Dendritic cell treated with granulocyte-macrophage colony-stimulating factor and Interleukin-4, amounts not matched to agents 40 ng/mL and 50 ng/mL, for 4 days (primary cell): ENCODE results near the gene IL17A.

Source experiments
- H3K27ac Mint-ChIP-seq: one replicate; pipeline ENCODE4 v1.8.0; 2022; ENCODE audit warnings: mild to moderate bottlenecking, mixed read lengths
- H3K27me3 Mint-ChIP-seq: one replicate; pipeline ENCODE4 v1.8.0; 2022; ENCODE audit warnings: mild to moderate bottlenecking, mixed read lengths
- H3K36me3 Mint-ChIP-seq: one replicate; pipeline ENCODE4 v1.8.0; 2022; ENCODE audit warnings: low read depth, mixed read lengths
- H3K4me1 Mint-ChIP-seq: one replicate; pipeline ENCODE4 v1.8.0; 2022; ENCODE audit warnings: low read depth, mixed read lengths
- H3K4me3 Mint-ChIP-seq: one replicate; pipeline ENCODE4 v1.8.0; 2022; ENCODE audit warnings: mild to moderate bottlenecking, moderate library complexity, mixed read lengths
- H3K9me3 Mint-ChIP-seq: one replicate; pipeline ENCODE4 v1.8.0; 2022; ENCODE audit warnings: mixed read lengths
- intact Hi-C: fragments of 100-400 bp; cut with micrococcal nuclease; formaldehyde crosslinking; loops from one replicate; pipeline ENCODE4 v1.15.0; 2022

Gene IL17A

DNA sequence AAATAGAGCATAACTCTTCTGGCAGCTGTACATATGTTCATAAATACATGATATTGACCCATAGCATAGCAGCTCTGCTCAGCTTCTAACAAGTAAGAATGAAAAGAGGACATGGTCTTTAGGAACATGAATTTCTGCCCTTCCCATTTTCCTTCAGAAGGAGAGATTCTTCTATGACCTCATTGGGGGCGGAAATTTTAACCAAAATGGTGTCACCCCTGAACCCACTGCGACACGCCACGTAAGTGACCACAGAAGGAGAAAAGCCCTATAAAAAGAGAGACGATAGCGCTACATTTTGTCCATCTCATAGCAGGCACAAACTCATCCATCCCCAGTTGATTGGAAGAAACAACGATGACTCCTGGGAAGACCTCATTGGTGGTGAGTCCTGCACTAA lies at the start of gene IL17A:
Gene IL17A, plus strand, starts transcription at position 301 of the 400 bp plus-strand sequence. Its CDS starts 57 bp downstream, at position 358.
- Mint-ChIP-seq H3K9me3 (no peaks in the 10 kb centered on the region), H3K36me3 (no peaks in the 10 kb centered on the region), H3K27ac (no peak within 1 kb of the TSS), H3K4me3 (no peak within 1 kb of the TSS), H3K4me1 (no peaks in the 10 kb centered on the region), H3K27me3 (peaks cover 4% of the 10 kb centered on the region)
- intact Hi-C loops = no loop called here

DNA sequence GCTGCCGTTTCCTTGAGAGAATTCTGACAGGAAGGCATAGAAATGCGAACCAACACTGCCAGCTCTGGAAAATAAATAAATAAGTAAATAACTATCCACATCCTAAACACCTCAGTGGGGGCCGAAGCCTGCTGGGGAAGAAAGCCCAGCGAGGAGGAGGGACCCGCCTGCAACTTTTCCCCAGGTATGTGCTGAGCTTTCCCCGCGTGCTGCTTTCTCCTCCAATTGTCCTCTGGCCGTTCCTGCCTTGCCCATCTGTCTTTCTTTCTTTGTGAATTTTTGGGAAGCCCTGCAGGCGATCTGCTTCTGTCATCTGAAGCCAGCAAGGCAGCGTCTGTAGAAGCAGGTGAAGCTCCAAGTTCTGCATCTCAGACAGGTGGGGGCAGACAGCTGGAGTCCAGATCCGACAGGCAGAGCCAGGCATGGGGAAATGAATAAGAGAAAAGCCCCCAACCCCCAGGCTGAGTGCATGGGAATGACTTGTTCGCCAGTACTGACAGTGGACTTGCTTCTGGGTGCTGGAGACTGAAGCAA lies 49.2 kb upstream of the IL17A start:
- Mint-ChIP-seq H3K27ac (no peak overlapping the region), H3K4me3 (no peak overlapping the region), H3K36me3 (no peaks in the 10 kb centered on the region), H3K9me3 (no peaks in the 10 kb centered on the region), H3K4me1 (no peaks in the 10 kb centered on the region), H3K27me3 (no peaks in the 10 kb centered on the region)
- intact Hi-C loops = no loop called here

DNA sequence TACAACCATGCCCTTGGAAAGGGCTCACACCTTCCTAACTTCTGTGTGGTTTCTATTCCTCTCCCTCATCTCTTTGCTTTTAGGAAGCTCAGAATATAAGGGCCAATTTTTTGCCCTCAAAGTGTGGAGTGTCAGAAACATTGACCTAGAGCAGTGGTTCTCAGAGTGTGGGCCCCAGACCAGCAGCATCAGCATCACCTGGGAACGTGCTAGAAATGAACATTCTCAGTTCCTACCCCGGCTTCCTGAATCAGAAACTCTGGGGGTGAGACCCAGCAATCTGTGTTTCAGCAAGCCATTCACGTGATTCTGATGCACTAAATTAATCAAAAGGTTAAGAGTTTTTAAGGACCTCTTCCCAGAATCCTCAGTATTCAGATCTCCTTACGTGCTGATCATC lies 47.9 kb upstream of the IL17A start:
- intact Hi-C loops = no loop called here
- Mint-ChIP-seq H3K4me3 (no peak overlapping the region), H3K27me3 (peaks cover 2% of the 10 kb centered on the region), H3K4me1 (no peaks in the 10 kb centered on the region), H3K36me3 (no peaks in the 10 kb centered on the region), H3K27ac (no peak overlapping the region), H3K9me3 (no peaks in the 10 kb centered on the region)

DNA sequence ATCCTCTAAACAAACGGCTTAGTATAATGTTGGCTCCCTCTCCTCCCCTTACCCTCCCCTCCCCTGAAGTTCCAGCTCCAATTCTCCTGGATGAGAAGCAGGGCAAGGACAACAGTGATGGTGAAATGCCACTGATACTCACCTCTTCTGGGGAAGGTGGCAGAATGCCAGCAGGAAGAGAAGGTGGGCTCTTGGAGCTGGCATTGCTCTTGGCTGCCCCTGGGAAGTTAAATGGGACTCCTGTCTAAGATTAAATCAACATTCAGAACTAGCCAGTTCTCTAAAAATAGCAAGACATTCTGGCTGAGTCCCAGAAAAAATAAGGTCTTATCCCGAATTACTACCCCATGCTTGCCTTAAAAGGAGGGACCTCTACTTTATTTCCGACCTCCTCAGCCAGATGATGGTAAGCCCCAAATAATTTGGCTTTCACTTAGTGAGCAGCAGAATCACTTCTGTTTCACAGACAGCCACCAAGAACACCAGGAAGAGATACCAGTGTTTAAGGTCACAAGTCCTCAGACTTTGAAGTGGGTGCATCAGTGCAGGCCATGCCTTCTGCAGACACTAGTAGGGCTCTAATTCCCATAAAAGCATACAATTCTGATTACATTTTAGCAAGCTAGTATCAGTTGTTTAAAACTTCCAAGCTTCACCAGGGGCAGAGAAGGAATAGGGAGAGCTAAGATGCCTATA lies 46.0 kb upstream of the IL17A start:
- H3K27ac Mint-ChIP-seq = no peak overlapping the region
- no peaks in the 10 kb centered on the region for H3K36me3 Mint-ChIP-seq
- peaks cover 2% of the 10 kb centered on the region for H3K27me3 Mint-ChIP-seq
- no peaks in the 10 kb centered on the region for H3K4me1 Mint-ChIP-seq
- H3K9me3 Mint-ChIP-seq = no peaks in the 10 kb centered on the region
- H3K4me3 Mint-ChIP-seq = no peak overlapping the region
- intact Hi-C loops = no loop called here

DNA sequence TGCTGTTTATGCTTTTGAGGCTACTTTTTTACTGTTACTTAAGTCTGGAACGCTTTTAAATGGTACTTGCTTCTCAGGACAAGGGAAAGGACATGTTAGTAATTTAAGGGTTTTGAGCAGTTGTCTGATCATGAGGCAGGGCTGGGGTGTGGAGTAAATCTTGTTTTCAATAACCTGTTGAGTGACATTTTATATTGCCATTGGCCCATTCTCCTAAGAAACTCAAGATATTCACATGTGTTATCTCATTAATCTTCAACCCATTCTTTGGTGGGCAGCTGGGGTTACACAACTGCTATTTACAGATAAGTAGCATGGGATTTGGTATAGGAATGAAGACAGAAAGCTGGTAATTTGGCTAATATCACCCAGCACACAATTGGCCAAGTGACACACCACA lies 44.6 kb upstream of the IL17A start:
- H3K27me3 Mint-ChIP-seq = peaks cover 2% of the 10 kb centered on the region
- H3K4me3 Mint-ChIP-seq = no peak overlapping the region
- intact Hi-C loops = no loop called here
- no peaks in the 10 kb centered on the region for H3K4me1 Mint-ChIP-seq
- H3K27ac Mint-ChIP-seq = no peak overlapping the region
- H3K9me3 Mint-ChIP-seq = no peaks in the 10 kb centered on the region
- no peaks in the 10 kb centered on the region for H3K36me3 Mint-ChIP-seq

DNA sequence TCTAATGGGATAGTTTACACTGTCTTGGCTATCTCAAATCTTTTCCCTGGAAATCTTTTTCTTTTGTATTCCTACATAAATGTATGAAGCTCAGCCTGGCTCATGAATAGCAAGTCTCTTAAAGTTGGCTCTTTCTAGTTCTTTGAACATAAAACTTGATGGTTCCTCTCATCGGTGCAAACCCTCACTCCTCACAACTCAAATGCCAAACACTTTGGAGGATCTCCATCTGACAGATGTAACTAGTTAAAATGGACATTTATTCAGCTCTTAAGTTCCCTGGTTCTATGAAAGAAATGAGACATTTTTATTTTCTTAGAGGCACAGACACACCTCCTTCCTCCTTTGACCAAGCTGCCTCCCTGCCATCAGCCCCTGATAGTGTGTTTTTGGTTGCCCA lies 43.6 kb upstream of the IL17A start:
- no peaks in the 10 kb centered on the region for H3K4me1 Mint-ChIP-seq
- H3K27me3 Mint-ChIP-seq = peaks cover 2% of the 10 kb centered on the region
- intact Hi-C loops = no loop called here
- no peak overlapping the region for H3K4me3 Mint-ChIP-seq
- H3K27ac Mint-ChIP-seq = no peak overlapping the region
- H3K9me3 Mint-ChIP-seq = no peaks in the 10 kb centered on the region
- no peaks in the 10 kb centered on the region for H3K36me3 Mint-ChIP-seq

DNA sequence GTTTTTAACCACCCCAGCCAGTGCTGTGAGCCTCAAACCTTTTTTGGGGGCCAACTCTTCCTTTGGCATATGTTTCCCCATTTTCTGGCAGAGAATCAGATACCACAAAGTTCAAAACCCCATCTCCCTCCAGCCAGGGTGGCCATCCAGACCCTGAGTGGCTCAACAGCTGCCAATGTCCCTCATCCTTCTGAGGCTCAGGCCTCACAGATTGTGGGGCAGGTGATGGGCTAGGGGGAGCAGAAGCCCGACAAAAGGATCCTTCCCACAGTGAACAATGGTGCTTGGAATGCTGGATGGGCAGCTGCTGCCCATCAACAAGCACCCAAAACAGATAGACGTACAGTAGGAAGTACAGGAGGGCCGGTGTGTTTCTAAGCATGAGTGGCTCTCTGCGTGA lies 42.6 kb upstream of the IL17A start:
- no peaks in the 10 kb centered on the region for H3K4me1 Mint-ChIP-seq
- H3K27me3 Mint-ChIP-seq = peaks cover 2% of the 10 kb centered on the region
- no peaks in the 10 kb centered on the region for H3K9me3 Mint-ChIP-seq
- no peak overlapping the region for H3K4me3 Mint-ChIP-seq
- H3K36me3 Mint-ChIP-seq = no peaks in the 10 kb centered on the region
- H3K27ac Mint-ChIP-seq = no peak overlapping the region
- intact Hi-C loops = no loop called here

DNA sequence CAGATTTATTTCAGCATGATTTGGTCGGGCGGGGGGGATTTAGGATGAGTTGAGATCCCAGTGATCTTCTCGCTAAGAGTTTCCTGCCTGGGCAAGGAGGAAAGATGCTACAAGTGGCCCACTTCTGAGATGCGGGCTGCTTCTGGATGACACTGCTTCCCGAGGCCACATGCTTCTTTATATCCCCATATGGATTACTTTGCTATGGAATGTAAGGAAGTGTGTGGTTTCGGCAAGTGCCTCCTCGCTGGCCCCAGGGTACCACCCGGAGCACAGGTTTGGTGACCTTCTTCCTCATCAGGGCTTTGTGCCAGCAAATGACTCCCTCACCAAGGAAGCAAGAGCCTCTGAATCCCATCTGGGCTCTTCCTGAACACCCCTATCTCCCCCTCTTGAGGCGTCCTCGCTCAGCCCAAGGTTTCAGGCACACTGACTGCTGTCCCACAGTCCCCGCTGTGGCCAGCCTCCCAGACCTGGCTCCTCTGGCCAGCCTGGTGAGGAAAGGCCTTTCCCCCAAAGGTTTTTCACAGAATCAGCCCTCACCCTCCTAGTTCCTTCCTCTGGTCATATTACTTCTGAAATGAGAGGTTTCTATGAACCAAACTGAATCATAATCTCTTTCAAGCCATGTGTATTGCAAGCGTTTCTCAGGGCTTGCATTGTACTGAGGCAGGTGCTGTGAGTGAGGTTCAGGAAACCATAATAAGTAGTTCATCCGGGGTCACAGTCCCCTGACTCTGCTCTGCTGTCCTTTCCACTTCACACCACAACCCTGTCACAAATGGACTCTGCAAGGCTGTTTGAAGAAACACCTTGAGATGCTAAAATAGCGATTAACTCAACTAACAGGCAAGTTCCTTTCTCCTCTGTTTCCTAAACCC lies 41.7 kb upstream of the IL17A start:
- H3K36me3 Mint-ChIP-seq = no peaks in the 10 kb centered on the region
- intact Hi-C loops = no loop called here
- H3K9me3 Mint-ChIP-seq = no peaks in the 10 kb centered on the region
- peaks cover 2% of the 10 kb centered on the region for H3K27me3 Mint-ChIP-seq
- H3K27ac Mint-ChIP-seq = no peak overlapping the region
- H3K4me3 Mint-ChIP-seq = no peak overlapping the region
- no peaks in the 10 kb centered on the region for H3K4me1 Mint-ChIP-seq

DNA sequence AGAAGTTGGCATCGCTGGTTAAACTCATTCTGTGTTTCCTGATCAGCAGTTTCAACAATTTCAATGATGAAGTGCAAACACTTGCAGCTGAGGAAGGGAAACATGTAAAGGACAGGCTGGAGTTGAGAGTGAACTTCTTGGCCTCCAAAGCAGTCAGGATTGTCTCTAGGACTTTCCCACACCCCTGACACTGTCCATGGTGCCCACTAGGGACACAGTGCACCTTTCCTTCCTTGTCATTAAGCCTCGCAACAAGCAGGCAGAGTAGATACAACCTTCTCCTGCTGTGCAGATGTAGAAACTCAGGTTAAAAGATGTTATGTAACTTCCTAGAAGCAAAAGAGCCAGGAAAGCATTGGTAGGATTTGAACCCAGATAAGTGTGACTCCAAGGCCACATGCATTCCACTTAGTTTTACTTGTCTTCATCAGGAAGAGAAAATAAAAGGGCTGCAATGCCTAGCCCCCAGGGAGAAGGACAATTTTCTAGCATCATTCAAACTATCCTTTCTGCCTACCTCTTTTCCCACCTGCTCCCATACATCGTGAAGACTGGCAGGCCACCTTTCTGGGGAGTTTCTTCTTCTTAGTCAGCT lies 39.2 kb upstream of the IL17A start:
- Mint-ChIP-seq H3K27me3 (peaks cover 2% of the 10 kb centered on the region), H3K9me3 (no peaks in the 10 kb centered on the region), H3K4me3 (no peak overlapping the region), H3K4me1 (no peaks in the 10 kb centered on the region), H3K27ac (no peak overlapping the region), H3K36me3 (no peaks in the 10 kb centered on the region)
- intact Hi-C loops = no loop called here

DNA sequence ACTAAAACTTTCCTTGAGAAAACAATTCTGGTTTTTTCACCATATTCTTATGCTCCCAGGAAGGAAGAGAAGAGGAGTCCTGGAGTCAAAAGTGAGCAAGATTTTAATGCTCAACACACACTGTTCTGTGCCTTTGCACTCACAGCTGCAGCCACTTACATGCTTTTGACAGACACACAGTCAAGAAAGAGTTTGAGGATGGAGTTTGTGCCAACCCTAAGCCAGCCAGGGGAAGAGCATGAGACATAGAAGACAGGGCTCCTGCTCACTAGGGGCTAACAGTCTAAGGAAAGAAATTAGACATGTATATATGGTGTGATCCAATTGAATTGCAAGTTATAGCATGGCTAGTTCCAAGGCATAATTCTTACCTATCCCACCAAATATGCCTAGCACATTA lies 37.1 kb upstream of the IL17A start:
- intact Hi-C loops = no loop called here
- H3K4me1 Mint-ChIP-seq = no peaks in the 10 kb centered on the region
- H3K9me3 Mint-ChIP-seq = no peaks in the 10 kb centered on the region
- H3K27ac Mint-ChIP-seq = no peak overlapping the region
- no peaks in the 10 kb centered on the region for H3K27me3 Mint-ChIP-seq
- H3K36me3 Mint-ChIP-seq = no peaks in the 10 kb centered on the region
- H3K4me3 Mint-ChIP-seq = no peak overlapping the region

DNA sequence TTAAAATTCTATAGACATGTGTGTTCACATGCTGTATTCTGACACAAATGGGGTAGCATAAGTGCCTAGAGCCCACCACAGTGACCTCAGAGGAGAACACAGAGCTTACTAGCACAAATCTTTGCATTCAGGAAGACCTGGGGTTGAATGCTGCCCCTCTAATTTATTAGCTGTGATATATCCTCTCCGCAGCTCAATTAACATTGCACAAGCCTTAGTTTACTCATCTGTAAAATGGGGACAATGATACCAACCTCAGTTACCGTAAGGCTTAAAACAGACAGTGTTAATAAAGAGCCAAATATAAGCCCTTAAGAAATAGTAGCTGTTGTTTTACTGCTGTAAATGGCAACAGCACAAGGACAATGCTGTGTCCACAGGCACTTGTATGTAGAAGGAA lies 36.2 kb upstream of the IL17A start:
- intact Hi-C loops = no loop called here
- no peaks in the 10 kb centered on the region for H3K27me3 Mint-ChIP-seq
- H3K27ac Mint-ChIP-seq = no peak overlapping the region
- H3K9me3 Mint-ChIP-seq = no peaks in the 10 kb centered on the region
- H3K4me1 Mint-ChIP-seq = no peaks in the 10 kb centered on the region
- H3K36me3 Mint-ChIP-seq = no peaks in the 10 kb centered on the region
- H3K4me3 Mint-ChIP-seq = no peak overlapping the region

DNA sequence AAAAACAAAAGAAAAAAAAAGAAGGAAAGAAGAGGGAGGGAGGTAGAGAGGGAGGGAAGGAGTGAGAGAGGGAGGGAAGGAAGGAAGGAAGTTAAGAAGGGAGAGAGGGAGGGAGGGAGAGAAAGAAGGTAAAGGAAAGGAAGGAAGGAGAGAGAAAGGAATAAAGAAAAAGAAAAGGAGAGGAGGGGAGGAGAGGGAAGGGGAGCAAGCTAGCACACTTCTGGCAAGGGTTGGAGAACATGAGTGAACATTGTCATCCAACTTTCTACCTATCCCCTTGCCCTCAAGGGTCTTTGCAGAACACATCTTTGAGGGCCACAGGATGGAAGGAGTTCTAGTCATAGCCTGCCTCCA lies 34.1 kb upstream of the IL17A start:
- Mint-ChIP-seq H3K4me3 (no peak overlapping the region), H3K4me1 (peaks cover 11% of the 10 kb centered on the region), H3K9me3 (no peaks in the 10 kb centered on the region), H3K27me3 (peaks cover 6% of the 10 kb centered on the region), H3K36me3 (no peaks in the 10 kb centered on the region), H3K27ac (no peak overlapping the region)
- intact Hi-C loops = no loop called here

DNA sequence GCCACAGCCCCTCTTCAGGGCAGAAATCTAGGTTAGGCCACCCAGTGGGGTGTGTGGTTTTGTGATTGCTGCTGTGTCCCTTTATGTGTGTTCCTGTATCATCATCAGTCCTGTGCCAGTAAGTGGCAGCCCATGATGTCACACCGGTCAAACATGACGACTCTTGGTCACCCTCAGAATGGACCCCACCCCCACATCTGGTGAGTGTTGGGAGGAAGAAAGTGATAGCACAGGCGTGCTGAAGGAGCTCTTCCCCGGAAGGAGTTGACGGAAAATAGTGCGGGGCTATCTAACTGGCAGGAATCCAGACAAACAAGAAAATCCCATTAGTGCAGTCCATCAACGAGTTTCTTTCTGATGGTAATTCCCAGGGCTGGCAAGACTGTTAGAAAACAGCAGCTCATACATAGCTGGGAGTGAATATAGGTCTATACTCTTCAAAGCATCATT lies 33.4 kb upstream of the IL17A start:
- Mint-ChIP-seq H3K4me1 (peaks cover 11% of the 10 kb centered on the region), H3K4me3 (no peak overlapping the region), H3K36me3 (no peaks in the 10 kb centered on the region), H3K27me3 (peaks cover 6% of the 10 kb centered on the region), H3K27ac (no peak overlapping the region), H3K9me3 (no peaks in the 10 kb centered on the region)
- intact Hi-C loops = no loop called here

DNA sequence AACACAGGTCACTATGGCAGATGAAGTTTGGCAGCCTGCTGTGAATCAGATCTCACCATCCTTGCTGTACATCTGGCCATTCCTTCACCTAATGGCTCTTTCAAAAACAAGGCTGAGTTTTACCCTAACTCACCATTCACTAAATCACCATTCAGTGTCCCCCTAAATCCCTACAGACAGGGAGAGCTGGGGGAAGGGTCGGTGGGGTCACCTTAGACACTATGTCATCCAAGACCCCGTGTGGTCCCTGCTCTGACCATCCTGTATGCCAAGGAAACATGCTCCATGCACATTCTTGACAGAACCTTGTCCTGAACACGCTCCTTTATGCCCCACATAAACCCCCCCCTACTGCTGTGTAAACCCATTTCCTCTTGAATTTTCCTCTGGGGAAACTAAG lies 31.8 kb upstream of the IL17A start:
- H3K36me3 Mint-ChIP-seq = no peaks in the 10 kb centered on the region
- H3K27ac Mint-ChIP-seq = no peak overlapping the region
- H3K27me3 Mint-ChIP-seq = peaks cover 6% of the 10 kb centered on the region
- no peak overlapping the region for H3K4me3 Mint-ChIP-seq
- peaks cover 11% of the 10 kb centered on the region for H3K4me1 Mint-ChIP-seq
- no peaks in the 10 kb centered on the region for H3K9me3 Mint-ChIP-seq
- intact Hi-C loops = no loop called here
